HepG2 (cell line): ENCODE data around the gene CAMK2A. TPM values are rescaled to one million over a fixed set of nuclear protein-coding genes. Genes with fewer than 3 reads are reported as not detected.
A peak's percentile ranks its signal among the peaks of the same experiment; 100 is the strongest.

ENCODE experiments used
- ARID2 ChIP-seq: sonication (generic); formaldehyde crosslinking; IDR thresholded peaks from 2 replicates; pipeline ENCODE4 v1.8.1; 2022; ENCODE audit warnings: mild to moderate bottlenecking, missing genetic modification reagents, borderline replicate concordance
- ELK4 ChIP-seq: sonication (generic); formaldehyde crosslinking; IDR thresholded peaks from 2 replicates; pipeline ENCODE4 v1.9.0; 2021; ENCODE audit warnings: missing genetic modification reagents, borderline replicate concordance
- FOSL2 ChIP-seq: sonication (generic); formaldehyde crosslinking; IDR thresholded peaks from 2 replicates; pipeline ENCODE4 v1.4.0; 2020; ENCODE audit warnings: missing genetic modification reagents
- HOXA5 ChIP-seq: sonication (generic); formaldehyde crosslinking; IDR thresholded peaks from 2 replicates; pipeline ENCODE4 v1.4.0; 2020; ENCODE audit warnings: missing genetic modification reagents
- KAT7 ChIP-seq: IDR thresholded peaks from 2 replicates; pipeline ENCODE4 v1.6.1; 2018; ENCODE audit warnings: borderline replicate concordance, missing compliant biosample characterization
- KDM2A ChIP-seq: sonication (generic); formaldehyde crosslinking; IDR thresholded peaks from 2 replicates; pipeline ENCODE4 v1.4.0; 2020; ENCODE audit warnings: low read depth, missing genetic modification reagents, borderline replicate concordance
- NR2C2 ChIP-seq: sonication (generic); formaldehyde crosslinking; IDR thresholded peaks from 2 replicates; pipeline ENCODE4 v1.4.0; 2020; ENCODE audit warnings: missing genetic modification reagents, mild to moderate bottlenecking, moderate library complexity, borderline replicate concordance
- PHF20 ChIP-seq: sonication (generic); formaldehyde crosslinking; IDR thresholded peaks from 2 replicates; pipeline ENCODE4 v1.5.0; 2020; ENCODE audit warnings: mild to moderate bottlenecking, missing genetic modification reagents
- RBM39 ChIP-seq: fragments of 200-400 bp; formaldehyde crosslinking; IDR thresholded peaks from one replicate; pipeline ENCODE4 v1.6.1; 2018; ENCODE audit warnings: antibody characterized with exemption, mild to moderate bottlenecking, low read depth, low read length; ENCODE audit not compliant: poor library complexity, severe bottlenecking
- ZBED4 ChIP-seq: sonication (generic); formaldehyde crosslinking; IDR thresholded peaks from 2 replicates; pipeline ENCODE4 v1.4.0; 2020; ENCODE audit warnings: missing genetic modification reagents, borderline replicate concordance
- ZBTB39 ChIP-seq: sonication (generic); formaldehyde crosslinking; IDR thresholded peaks from 2 replicates; pipeline ENCODE4 v1.5.0; 2020; ENCODE audit warnings: missing genetic modification reagents
- ZBTB44 ChIP-seq: sonication (generic); formaldehyde crosslinking; IDR thresholded peaks from 2 replicates; pipeline ENCODE4 v1.4.0; 2020; ENCODE audit warnings: missing genetic modification reagents
- ZMYM2 ChIP-seq: sonication (generic); formaldehyde crosslinking; IDR thresholded peaks from 2 replicates; pipeline ENCODE4 v1.8.0; 2022; ENCODE audit warnings: mild to moderate bottlenecking, missing genetic modification reagents
- ZNF280B ChIP-seq: sonication (generic); formaldehyde crosslinking; IDR thresholded peaks from 2 replicates; pipeline ENCODE4 v1.5.0; 2020; ENCODE audit warnings: missing genetic modification reagents, mild to moderate bottlenecking, borderline replicate concordance
- ZNF788 ChIP-seq: sonication (generic); formaldehyde crosslinking; IDR thresholded peaks from 2 replicates; pipeline ENCODE4 v1.5.0; 2020; ENCODE audit warnings: mild to moderate bottlenecking, missing genetic modification reagents, borderline replicate concordance
- ZNF891 ChIP-seq: sonication (generic); formaldehyde crosslinking; IDR thresholded peaks from 2 replicates; pipeline ENCODE4 v1.5.0; 2020; ENCODE audit warnings: mild to moderate bottlenecking, missing genetic modification reagents
- polyA plus RNA-seq, 8 experiments: library from polyadenylated mRNA; depleted of rRNA in 3 of 8; stranded (reverse) in 7 of 8; unstranded in 1 of 8; fragments of >200 nt; fragmentation: Illumina TruSeq in 4 of 8; extraction: Trizol in 4 of 8; gene quantifications; 2 replicates each; pipeline versions ENCODE4 v1.2.1 to v1.2.3, GENCODE V29; 2011 to 2016; ENCODE audit warnings: low read depth in 4 of 8, missing spikeins in 1 of 8, mixed read lengths in 1 of 8; ENCODE audit not compliant: insufficient read depth in 1 of 8
- total RNA-seq, 5 experiments: library from RNA; depleted of rRNA; stranded (reverse); fragments of >200 nt; fragmentation: Illumina TruSeq; extraction: Trizol; gene quantifications; 2 replicates each; pipeline ENCODE4 v1.2.3, GENCODE V29; 2016; ENCODE audit warnings: low read depth in 1 of 5

CAMK2A gene
- total and polyA plus RNA-seq, 2 of the 13 experiments (the other 11 are each of a cell fraction or from before 2014, with no cell fraction given) = 0.11 TPM; not detected in 1

- peak; percentile 76 for TF ChIP-seq RBM39
- peak; percentile 55; the same call in 1 of the 2 replicates for TF ChIP-seq ZBED4 (CRISPR knock-in tag)
- TF ChIP-seq ZNF788 (CRISPR knock-in tag) = peak; percentile 47; the same call in 1 of the 2 replicates
- TF ChIP-seq HOXA5 (CRISPR knock-in tag) = 0 out of 2 replicates have a peak, but pooled peaks have one; percentile 8
- TF ChIP-seq ARID2 (CRISPR knock-in tag) = 0 out of 2 replicates have a peak, but pooled peaks have one; percentile 75
- TF ChIP-seq ZBTB39 (CRISPR knock-in tag) = no peak
- 0 out of 2 replicates have a peak, but pooled peaks have one; percentile 61 for TF ChIP-seq ZMYM2 (CRISPR knock-in tag)
- 0 out of 2 replicates have a peak, but pooled peaks have one; percentile 2 for TF ChIP-seq FOSL2 (CRISPR knock-in tag)
- peak; percentile 40; the same call in 1 of the 2 replicates for TF ChIP-seq NR2C2
- TF ChIP-seq ELK4 (CRISPR knock-in tag) = no peak
- TF ChIP-seq KAT7 (CRISPR knock-in tag) = peak; percentile 55; the same call in 1 of the 2 replicates
- TF ChIP-seq KDM2A = peak; percentile 57; the same call in 1 of the 2 replicates
- TF ChIP-seq ZBTB44 = no peak
- peak; percentile 25 for TF ChIP-seq ZNF891 (CRISPR knock-in tag)
- TF ChIP-seq ZNF280B (CRISPR knock-in tag) = 0 out of 2 replicates have a peak, but pooled peaks have one; percentile 14
- TF ChIP-seq PHF20 (CRISPR knock-in tag) = peak; percentile 27; the same call in 1 of the 2 replicates
Observed at GRCh38 chr5:150302301-150303069, 12.9 kb upstream of the CAMK2A start, which contains the start of gene ARSI (continued).
